Measurements from ENCODE around the gene KLK14. TPM values are rescaled to one million over a fixed set of nuclear protein-coding genes. Genes with fewer than 3 reads are reported as not detected.
A peak's percentile ranks its signal among the peaks of the same experiment; 100 is the strongest.

Gene KLK14, protein sequence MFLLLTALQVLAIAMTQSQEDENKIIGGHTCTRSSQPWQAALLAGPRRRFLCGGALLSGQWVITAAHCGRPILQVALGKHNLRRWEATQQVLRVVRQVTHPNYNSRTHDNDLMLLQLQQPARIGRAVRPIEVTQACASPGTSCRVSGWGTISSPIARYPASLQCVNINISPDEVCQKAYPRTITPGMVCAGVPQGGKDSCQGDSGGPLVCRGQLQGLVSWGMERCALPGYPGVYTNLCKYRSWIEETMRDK
- total RNA-seq: not detected

DNA sequence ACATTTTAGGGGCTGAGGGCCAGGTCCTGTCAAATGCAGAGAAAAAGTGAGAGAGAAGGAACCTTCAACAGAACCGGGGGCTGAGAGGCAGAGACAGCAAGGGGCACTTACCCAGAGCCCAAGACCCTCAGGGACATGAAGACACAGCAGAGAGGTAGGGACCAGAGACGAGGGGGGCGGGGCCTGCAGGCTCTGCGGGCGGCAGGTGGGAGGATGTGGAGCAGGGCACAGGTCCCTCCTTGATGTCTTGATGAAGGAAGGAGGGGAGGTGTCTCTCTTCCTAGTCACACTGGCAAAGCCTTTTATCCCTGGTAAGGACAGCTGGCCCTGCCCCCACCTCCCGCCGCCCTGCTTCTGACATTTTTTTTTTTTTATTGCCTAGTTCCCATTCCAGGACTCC is at the start of gene KLK14:
Gene KLK14 (minus strand): TSS at position 277 of the 400 bp plus-strand sequence. CDS start 273 bp downstream, at position 4.
- no peak within 1 kb of the TSS for H3K27ac ChIP-seq
- in situ Hi-C loops (cut with MboI; ENCODE audit: low sequenced_read_pairs in 4 of 4) (no loop called here), intact Hi-C loops (cut with DNase I; ENCODE audit: low total_unique reads) (no loop called here)
- no peak within 1 kb of the TSS for H3K4me3 ChIP-seq
- TF ChIP-seq, protein P1, sequence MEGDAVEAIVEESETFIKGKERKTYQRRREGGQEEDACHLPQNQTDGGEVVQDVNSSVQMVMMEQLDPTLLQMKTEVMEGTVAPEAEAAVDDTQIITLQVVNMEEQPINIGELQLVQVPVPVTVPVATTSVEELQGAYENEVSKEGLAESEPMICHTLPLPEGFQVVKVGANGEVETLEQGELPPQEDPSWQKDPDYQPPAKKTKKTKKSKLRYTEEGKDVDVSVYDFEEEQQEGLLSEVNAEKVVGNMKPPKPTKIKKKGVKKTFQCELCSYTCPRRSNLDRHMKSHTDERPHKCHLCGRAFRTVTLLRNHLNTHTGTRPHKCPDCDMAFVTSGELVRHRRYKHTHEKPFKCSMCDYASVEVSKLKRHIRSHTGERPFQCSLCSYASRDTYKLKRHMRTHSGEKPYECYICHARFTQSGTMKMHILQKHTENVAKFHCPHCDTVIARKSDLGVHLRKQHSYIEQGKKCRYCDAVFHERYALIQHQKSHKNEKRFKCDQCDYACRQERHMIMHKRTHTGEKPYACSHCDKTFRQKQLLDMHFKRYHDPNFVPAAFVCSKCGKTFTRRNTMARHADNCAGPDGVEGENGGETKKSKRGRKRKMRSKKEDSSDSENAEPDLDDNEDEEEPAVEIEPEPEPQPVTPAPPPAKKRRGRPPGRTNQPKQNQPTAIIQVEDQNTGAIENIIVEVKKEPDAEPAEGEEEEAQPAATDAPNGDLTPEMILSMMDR (IDR thresholded peaks at IDR 0.05 in 4 of 5, conservative IDR thresholded peaks at IDR 0.05 in 1 of 5): no peak
- no peaks in the 10 kb centered on the region for H3K36me3 ChIP-seq
- H3K4me1 ChIP-seq: no peaks in the 10 kb centered on the region
- H3K9me3 ChIP-seq: no peaks in the 10 kb centered on the region
- ATAC-seq: no peak
- no peak for DNase-seq
- H3K27me3 ChIP-seq: no peaks in the 10 kb centered on the region

DNA sequence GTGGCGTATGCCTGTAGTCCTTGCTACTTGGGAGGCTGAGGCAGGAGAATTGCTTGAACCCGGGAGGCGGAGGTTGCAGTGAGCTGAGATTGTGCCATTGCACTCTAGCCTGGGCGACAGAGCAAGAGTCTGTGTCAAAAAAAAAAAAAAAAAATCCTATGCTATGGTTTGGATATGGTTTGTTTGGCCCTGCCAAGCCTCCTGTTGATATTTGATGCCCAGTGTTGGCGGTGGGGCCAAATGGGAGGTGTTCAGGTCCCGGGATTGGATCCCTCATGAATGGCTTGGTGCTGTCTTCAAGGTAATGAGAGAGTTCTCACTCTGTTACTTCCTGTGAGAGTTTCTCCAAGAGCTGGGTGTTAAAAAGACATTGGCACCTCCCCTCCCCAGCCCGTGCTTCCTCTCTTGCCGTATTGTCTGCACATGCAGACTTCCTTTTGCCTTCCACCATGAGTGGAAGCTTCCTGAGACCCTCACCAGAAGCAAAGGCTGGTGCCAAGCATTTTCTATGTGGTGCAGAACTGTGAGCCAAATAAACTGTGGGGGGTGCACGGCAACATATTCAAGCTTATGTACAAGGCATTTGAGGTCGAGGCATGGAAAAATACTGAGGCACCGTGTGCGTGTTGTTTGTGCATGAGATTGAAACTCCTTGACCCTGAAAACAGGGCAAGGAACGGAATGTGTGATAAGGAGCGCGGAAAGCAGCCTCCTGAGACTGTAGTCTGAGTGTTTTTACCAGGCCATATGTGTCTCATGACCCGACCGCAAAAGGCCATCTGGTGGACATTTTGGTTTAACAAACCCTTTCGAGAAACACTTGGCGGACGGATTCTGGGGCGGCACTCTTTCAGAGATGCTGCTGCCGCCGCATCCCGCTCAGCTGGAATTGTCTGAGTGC is 49.3 kb upstream of the KLK14 start:
- TF ChIP-seq, protein P1 (IDR thresholded peaks at IDR 0.05 in 4 of 5, conservative IDR thresholded peaks at IDR 0.05 in 1 of 5): no peak
- no peak for TF ChIP-seq POLR2A (IDR thresholded peaks at IDR 0.05)
- H3K4me1 ChIP-seq: no peaks in the 10 kb centered on the region
- intact Hi-C loops (cut with DNase I; ENCODE audit: low total_unique reads) (no loop called here), in situ Hi-C loops (cut with MboI; ENCODE audit: low sequenced_read_pairs in 4 of 4) (no loop called here)
- no peaks in the 10 kb centered on the region for H3K36me3 ChIP-seq
- DNase-seq: peak in 1 of 2 donors; percentile 29
- no peaks in the 10 kb centered on the region for H3K9me3 ChIP-seq
- H3K27ac ChIP-seq: peak overlapping the region in 1 of 4 donors; percentile 27
- no peaks in the 10 kb centered on the region for H3K27me3 ChIP-seq
- no peak for ATAC-seq
- peak overlapping the region in 1 of 4 donors; percentile 25 for H3K4me3 ChIP-seq

DNA sequence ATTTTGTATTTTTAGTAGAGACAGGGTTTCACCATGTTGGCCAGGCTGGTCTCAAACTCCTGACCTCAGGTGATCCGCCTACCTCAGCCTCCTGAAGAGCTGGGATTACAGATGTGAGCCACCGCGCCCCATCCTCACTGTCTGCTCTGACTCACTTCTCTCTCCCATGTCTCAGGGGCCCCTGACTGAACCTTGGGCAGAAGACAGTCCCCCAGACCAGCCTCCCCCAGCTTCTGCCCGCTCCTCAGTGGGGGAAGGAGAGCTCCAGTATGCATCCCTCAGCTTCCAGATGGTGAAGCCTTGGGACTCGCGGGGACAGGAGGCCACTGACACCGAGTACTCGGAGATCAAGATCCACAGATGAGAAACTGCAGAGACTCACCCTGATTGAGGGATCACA is 47.0 kb upstream of the KLK14 start:
- H3K4me3 ChIP-seq: no peak overlapping the region
- DNase-seq (no peak), ATAC-seq (no peak)
- H3K4me1 ChIP-seq: no peaks in the 10 kb centered on the region
- no peaks in the 10 kb centered on the region for H3K36me3 ChIP-seq
- in situ Hi-C loops (cut with MboI; ENCODE audit: low sequenced_read_pairs in 4 of 4): no loop called here
- intact Hi-C loops (cut with DNase I; ENCODE audit: low total_unique reads): no loop called here
- no peaks in the 10 kb centered on the region for H3K9me3 ChIP-seq
- H3K27ac ChIP-seq: no peak overlapping the region
- TF ChIP-seq POLR2A (IDR thresholded peaks at IDR 0.05): no peak
- TF ChIP-seq, protein P1 (IDR thresholded peaks at IDR 0.05 in 4 of 5, conservative IDR thresholded peaks at IDR 0.05 in 1 of 5): no peak
- H3K27me3 ChIP-seq: no peaks in the 10 kb centered on the region

DNA sequence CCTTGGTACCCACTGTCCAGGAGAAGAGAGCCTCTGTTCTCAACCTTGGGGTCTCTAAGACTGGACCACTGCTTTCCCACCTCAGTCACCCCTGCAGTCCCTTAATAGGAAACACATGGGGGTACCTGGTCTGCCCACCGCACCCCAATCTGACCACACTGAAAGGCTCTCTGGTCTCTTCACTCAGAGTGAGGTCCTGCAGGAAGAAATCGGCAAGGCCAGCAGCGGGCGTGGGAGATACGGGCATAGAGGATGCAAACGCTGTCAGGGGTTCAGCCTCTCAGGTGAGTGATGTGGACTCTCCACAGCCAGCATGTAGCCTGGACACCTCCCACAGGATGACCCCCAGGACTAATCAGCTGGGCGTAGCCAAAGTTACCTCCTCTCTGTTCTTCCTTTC is 45.5 kb upstream of the KLK14 start:
- DNase-seq (no peak), ATAC-seq (no peak)
- H3K27me3 ChIP-seq: no peaks in the 10 kb centered on the region
- TF ChIP-seq, protein P1 (IDR thresholded peaks at IDR 0.05 in 4 of 5, conservative IDR thresholded peaks at IDR 0.05 in 1 of 5): no peak
- no peak for TF ChIP-seq POLR2A (IDR thresholded peaks at IDR 0.05)
- H3K9me3 ChIP-seq: no peaks in the 10 kb centered on the region
- no peak overlapping the region for H3K4me3 ChIP-seq
- H3K36me3 ChIP-seq: no peaks in the 10 kb centered on the region
- H3K27ac ChIP-seq: no peak overlapping the region
- in situ Hi-C loops (cut with MboI; ENCODE audit: low sequenced_read_pairs in 4 of 4): no loop called here
- no peaks in the 10 kb centered on the region for H3K4me1 ChIP-seq
- intact Hi-C loops (cut with DNase I; ENCODE audit: low total_unique reads): no loop called here
